ENCODE results near the gene MOV10L1.

DNA sequence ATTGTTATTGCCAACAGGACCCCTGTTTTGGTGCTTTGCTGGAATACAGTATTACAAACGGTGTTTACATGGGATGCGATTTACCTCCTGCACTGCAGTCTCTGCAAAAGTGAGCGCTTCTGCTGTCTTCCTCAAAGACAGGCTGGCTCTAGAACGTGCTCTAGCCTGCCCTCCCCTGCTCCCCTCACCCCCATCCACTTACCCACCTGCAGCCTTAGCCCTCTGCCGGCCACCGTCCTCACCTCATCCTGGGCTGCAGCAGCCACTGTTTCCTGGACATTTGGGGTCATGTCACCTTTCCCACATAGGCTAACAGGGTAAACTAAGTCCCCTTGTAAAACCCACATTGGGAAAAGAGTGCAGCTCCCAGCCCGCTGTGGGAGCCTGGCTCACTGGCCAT is 71.1 kb downstream of the MOV10L1 start:
- TF ChIP-seq, protein P1, sequence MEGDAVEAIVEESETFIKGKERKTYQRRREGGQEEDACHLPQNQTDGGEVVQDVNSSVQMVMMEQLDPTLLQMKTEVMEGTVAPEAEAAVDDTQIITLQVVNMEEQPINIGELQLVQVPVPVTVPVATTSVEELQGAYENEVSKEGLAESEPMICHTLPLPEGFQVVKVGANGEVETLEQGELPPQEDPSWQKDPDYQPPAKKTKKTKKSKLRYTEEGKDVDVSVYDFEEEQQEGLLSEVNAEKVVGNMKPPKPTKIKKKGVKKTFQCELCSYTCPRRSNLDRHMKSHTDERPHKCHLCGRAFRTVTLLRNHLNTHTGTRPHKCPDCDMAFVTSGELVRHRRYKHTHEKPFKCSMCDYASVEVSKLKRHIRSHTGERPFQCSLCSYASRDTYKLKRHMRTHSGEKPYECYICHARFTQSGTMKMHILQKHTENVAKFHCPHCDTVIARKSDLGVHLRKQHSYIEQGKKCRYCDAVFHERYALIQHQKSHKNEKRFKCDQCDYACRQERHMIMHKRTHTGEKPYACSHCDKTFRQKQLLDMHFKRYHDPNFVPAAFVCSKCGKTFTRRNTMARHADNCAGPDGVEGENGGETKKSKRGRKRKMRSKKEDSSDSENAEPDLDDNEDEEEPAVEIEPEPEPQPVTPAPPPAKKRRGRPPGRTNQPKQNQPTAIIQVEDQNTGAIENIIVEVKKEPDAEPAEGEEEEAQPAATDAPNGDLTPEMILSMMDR (IDR thresholded peaks at IDR 0.05): no peak
- TF ChIP-seq POLR2A (IDR thresholded peaks at IDR 0.05): no peak
